HG02610 (cell line): ENCODE data around the gene ARHGEF26.
A peak's percentile ranks its signal among the peaks of the same experiment; 100 is the strongest.
"Not testable (repeated sequence)": the region's sequence is repeated elsewhere in the genome, so short reads cannot be mapped to it uniquely, and the experiment has no call there.

Experiments
- ATAC-seq: cut with Tn5 transposase; IDR thresholded peaks from one replicate; pipeline ENCODE4 v1.9.1; 2021; ENCODE audit warnings: mild to moderate bottlenecking, moderate library complexity; ENCODE audit not compliant: unreplicated experiment

ARHGEF26 gene, protein sequence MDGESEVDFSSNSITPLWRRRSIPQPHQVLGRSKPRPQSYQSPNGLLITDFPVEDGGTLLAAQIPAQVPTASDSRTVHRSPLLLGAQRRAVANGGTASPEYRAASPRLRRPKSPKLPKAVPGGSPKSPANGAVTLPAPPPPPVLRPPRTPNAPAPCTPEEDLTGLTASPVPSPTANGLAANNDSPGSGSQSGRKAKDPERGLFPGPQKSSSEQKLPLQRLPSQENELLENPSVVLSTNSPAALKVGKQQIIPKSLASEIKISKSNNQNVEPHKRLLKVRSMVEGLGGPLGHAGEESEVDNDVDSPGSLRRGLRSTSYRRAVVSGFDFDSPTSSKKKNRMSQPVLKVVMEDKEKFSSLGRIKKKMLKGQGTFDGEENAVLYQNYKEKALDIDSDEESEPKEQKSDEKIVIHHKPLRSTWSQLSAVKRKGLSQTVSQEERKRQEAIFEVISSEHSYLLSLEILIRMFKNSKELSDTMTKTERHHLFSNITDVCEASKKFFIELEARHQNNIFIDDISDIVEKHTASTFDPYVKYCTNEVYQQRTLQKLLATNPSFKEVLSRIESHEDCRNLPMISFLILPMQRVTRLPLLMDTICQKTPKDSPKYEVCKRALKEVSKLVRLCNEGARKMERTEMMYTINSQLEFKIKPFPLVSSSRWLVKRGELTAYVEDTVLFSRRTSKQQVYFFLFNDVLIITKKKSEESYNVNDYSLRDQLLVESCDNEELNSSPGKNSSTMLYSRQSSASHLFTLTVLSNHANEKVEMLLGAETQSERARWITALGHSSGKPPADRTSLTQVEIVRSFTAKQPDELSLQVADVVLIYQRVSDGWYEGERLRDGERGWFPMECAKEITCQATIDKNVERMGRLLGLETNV

DNA sequence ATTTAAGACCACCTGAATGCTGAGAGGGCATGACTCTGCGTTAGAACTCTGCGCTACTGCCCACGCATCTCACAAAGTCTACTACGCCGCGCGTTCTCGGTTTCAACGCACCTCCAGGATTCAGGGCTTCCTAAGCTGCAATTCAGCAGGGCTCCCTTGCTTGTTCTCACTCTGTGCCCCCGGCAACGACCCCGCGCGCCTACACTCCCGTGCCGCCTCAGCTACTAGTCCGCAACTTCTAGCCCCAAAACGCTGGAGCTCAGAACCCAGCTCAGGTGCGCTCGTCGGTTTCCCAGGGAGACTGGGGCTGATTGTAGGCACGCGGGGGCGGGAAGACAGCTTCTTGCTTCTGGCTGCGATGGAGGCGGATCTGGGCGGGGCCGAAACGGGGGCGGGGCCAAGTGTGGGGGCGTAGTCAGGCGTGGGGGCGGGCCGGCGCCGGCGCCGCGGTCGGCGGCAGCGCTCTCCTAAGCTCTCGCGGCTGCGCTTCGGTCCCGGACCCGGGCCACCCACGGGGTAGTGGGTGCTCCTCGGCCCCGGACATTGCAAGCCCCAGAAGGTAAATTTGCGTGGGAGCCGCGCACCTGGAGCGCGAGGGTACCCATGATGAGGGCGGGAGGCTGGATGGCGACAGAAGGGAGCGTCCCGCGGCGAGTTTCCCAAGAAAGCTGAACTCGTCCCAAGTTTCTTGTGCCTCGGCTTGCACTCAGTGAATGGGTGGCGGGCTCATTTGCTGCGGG is at the start of gene ARHGEF26:
Gene ARHGEF26 (plus strand): TSS at position 430 of the 740 bp plus-strand sequence. CDS start 603 bp downstream, outside the sequence.
- peak; percentile 73 for ATAC-seq

DNA sequence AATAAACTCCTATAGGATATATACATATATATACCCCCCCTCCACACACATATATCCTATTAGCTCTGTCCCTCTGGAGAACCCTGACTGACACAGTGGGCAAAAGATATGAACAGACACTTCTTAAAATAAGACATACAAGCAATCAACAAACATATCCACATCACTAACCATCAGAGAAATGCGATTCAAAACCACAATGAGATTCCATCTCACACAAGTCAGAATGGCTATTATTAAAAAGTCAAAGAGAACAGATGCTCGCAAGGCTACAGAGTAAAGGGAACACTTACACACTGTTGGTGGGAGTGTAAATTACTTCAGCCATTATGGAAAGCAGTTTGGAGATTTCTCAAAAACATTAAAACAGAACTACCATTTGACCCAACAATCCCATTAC is 46.2 kb upstream of the ARHGEF26 start:
- ATAC-seq, result no peak

DNA sequence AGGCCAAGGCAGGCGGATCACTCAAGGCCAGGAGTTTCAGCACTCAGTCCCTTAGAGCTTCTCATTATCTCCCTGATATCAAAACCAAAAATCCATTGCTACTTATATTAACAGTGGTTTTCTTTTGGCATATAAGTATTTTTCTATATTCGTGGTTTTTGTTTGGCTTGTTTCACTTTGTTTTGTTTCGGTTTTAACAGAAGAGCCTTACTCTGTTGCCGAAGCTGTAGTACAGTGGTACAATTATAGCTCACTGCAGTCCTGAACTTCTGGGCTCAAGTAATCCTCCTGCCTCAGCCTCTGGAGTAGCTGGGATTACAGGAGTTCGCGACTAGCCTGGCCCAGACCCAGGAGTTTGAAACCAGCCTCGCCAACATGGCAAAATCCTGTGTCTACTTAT is 42.5 kb upstream of the ARHGEF26 start:
- ATAC-seq, result no peak

DNA sequence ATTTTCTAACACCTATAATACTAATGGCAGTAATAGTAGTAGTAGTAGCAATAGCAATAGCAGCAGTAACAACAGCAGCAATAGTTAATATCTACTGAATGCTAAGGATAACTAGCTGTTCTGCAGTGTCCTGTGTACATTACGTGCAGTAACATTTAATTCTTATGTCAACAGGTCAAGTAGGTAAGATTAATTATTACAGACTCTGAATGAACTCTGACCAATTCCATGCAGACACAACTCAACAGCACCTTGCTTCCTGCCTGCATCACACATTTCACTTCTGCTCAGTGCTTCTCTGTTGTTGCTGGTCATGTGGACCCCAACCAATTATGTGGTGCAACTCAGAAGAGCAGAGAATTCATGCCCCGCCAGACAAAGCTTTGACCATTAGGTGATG is 39.9 kb upstream of the ARHGEF26 start:
- ATAC-seq, result no peak

DNA sequence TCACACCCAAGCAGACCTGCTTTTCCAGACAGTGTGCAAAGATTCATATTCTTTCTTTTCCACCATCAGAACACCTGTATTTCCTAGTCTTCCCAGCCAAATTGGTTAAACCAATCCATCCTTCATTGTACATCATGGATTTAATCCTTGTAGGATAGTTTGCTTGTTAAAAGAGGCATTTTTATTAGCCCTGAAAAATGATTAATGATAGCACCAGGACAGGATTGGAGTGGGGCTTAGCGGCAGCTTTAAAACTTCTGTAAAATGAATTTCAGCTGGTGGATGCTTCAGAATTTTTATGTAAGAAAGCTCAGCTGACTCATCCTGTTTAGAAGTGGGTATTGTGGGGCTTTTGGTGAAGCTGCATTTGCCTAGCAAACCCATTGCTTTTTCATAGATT is 36.1 kb upstream of the ARHGEF26 start:
- no peak for ATAC-seq

DNA sequence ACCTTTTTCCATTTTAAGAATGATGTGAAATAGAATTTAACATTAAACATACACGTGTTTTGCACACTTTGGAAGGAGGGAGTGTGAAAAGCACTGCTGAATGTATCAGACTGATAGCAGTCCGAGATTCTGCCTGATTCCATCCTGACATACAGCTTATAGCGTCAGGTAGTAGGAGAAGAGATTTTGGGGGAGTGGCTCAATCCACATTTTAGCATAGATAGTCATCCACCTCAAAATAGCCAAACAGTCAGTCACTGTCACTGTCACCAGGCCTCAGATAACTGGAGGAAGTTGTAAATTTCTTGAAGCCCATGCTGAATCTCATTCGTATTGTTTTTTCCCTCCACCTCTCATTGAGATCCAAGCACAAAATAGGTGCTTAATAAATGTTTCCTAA is 35.4 kb upstream of the ARHGEF26 start:
- no peak for ATAC-seq

DNA sequence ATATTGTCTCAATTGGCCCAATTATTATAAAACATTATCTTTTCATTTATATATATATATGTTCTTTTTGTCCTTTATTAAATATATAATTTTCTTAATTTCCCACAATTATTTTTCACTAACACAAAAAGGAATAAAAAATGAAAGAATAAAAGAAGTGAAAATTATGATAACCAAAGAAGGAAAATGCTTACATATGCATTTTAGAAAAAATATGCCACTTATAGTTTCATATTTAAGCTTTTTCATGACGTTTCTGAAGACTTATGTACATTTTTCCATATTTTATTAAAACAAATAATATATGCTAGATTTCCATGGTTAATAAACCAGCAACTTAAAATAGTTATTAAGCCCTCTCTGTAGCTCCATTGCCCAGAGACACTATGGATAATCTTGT is 34.9 kb upstream of the ARHGEF26 start:
- no peak for ATAC-seq

DNA sequence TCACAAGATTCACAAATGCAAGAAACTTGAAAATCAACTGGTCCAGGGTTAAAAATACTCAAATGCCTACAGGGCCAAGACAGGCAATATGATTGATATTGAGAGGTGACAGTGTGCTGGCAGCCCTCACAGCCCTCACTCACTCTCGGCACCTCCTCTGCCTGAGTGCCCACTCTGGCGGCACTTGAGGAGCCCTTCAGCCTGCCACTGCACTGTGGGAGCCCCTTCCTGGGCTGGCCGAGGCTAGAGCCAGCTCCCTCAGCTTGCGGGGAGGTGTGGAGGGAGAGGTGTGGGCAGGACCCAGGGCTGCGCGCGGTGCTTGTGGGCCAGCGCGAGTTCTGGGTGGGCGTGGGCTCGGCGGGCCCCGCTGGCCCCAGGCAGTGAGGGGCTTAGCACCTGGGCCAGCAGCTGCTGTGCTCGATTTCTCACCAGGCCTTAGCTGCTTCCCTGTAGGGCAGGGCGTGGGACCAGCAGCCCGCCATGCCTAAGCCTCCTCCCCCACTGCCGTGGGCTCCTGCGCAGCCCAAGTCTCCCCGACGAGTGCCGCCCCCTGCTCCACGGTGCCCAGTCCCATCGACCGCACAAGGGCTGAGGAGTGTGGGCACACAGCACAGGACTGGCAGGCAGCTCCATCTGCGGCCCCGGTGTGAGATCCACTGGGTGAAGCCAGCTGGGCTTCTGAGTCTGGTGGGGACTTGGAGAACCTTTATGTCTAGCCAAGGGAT is 33.3 kb upstream of the ARHGEF26 start:
- ATAC-seq, result not testable (repeated sequence)

DNA sequence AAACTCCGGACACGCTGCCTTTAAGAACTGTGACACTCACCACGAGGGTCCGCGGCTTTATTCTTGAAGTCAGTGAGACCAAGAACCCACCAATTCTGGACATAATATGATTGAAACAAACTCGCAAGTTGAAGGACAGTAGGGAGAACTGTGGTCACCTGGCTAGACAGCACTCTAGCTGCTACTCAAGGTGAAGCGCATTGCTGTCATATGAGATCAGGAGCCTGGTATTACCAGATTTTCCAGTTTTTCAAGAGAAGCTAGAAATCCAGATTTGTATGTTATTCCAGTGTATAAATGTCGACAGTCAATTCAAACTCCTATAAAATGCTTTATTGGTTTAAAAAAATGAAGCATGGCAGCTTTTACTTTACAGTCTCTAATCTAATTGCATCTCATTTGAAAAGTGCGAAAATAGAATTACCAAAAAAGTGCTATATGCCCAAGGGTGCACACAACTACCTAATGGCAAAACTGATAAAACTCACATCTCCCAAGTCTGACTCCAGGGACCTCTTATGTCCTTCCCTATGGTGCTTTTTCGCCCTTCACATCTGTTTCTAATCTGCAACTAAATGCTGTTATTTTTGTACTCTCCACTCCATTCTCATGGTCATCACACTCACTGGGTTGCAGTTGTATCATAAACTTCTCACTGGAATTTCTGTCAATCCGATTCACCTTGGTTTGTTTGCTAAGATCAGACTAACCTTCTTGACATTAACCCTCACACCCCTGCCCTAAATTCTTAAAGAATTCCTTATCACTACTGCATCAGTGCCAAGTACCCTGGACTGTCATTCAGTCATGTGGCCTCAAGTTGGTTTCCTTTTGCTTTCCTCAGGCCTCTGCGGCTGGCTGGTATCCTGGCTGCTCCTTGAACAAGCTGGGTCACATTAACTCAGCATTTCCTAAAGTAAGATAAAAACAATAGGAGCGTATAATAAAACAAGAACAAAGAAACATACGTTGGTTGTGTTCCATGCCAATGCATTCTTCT is 31.5 kb upstream of the ARHGEF26 start:
- ATAC-seq, result no peak

DNA sequence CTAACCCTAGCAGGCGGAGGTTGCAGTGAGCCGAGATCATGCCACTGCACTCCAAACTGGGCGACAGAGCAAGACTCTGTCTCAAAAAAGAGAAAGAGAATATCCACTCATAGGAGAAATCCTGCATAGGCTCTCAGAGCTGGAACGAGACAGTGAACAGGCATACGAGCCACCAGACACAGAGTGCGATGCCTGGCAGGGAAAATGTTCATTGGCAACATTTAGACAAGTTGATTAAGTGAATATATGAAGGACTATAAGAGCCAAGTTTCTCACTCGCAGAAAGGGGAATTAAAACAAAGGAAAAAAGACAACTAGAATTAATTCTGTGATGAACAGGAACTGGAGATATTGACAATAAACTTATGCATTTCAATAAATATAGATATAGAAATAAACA is 27.1 kb upstream of the ARHGEF26 start:
- ATAC-seq, result no peak

DNA sequence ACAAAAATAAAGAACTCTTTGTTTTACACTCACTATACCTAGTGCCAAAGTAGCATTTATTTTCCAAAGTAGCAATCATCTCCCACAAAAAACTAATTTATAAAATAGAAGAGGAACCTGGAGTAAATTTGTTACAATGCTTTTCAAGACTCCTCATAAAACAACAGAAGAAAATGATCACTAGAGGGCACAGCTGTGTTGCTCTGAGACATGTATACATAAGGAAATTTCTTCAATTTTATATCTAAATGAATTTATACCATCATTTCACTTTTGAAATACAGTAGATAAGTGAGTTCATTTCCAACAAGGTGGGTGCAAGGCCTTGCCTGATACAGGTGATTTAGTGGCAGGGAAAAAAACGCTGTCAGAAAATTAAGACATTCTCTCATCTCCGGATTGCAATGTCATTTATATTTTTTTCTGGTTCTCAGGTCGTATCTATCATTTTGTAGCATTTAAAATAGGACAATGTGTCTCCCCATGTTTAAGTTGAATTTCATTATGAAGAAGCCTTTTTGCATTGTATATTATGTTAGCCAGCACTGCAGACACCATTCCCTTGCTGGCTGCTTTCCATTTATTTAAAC is 25.3 kb upstream of the ARHGEF26 start:
- ATAC-seq, result no peak

DNA sequence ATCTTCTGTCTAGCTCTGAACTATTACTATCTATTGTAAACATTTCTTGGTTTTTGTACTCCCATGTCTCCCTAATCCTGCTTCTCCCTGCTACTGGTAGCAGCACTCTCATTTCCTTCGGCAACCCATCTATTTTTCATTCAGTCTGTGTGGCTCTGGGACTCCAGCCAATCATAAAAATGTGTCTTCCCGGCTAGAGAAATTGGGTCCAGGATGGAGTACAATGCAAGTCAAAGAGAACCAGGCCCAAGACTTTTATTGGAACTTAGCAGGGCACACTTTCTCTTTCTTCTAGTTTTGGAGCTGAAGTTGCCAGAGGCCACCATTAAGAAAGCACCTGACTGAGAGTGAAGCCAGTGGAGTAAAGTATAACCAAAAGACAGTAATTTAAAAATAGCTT is 22.8 kb upstream of the ARHGEF26 start:
- no peak for ATAC-seq

DNA sequence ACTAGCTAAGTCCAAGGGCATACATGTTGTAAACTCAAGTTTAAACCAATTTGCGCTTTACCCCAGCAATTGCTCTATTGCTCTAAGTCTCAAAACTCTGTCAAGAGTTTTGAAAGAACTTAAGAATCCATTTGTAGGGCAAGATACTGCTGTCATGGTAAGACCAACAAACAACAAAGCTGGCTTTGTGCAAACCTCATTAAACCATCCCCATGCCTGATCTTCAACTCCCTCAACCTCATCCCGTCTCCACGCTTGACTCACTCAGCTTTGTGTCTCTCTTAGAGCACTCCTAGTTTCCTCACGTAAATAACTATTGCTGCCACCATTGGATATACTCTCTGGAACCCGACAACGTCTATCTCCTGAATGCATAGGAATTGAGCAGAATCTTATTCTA is 20.6 kb upstream of the ARHGEF26 start:
- ATAC-seq, result no peak

DNA sequence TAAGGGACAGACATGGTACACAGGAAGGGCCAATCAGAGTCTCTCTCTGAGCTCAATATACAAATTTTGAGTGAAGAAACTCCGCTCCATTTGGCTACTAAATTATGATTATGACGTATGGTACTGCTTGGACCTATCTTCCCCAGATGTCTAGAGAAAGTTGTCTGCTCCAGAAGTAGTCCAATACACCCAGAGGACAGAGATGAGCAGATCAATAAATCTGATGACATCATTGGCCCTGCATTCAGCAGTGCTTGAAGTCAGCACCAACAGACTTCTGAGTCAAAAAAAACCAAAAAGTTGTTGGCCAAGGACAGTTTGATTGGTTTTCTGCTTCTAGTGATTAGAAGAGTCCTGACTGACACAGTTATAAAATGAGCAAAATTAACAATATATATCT is 19.9 kb upstream of the ARHGEF26 start:
- ATAC-seq, result no peak

DNA sequence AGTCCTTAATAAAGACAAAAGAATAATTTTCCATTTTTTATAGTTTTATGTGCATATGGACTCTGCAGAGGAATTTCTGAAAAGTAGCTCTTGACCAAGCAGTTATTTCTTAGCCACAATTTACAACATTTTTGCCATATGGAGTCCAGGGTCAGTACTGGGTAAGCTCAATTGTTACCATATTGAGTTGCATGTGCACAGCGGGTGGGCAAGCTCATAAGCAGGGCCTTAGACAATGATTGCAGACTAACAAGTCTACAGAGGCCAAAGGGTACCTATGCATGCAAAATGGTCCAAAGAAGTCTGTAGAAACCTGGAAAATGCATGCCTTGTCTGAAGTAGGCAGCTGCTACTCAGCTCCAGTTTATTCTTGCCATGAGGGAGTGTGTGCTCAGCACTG is 19.0 kb upstream of the ARHGEF26 start:
- no peak for ATAC-seq

DNA sequence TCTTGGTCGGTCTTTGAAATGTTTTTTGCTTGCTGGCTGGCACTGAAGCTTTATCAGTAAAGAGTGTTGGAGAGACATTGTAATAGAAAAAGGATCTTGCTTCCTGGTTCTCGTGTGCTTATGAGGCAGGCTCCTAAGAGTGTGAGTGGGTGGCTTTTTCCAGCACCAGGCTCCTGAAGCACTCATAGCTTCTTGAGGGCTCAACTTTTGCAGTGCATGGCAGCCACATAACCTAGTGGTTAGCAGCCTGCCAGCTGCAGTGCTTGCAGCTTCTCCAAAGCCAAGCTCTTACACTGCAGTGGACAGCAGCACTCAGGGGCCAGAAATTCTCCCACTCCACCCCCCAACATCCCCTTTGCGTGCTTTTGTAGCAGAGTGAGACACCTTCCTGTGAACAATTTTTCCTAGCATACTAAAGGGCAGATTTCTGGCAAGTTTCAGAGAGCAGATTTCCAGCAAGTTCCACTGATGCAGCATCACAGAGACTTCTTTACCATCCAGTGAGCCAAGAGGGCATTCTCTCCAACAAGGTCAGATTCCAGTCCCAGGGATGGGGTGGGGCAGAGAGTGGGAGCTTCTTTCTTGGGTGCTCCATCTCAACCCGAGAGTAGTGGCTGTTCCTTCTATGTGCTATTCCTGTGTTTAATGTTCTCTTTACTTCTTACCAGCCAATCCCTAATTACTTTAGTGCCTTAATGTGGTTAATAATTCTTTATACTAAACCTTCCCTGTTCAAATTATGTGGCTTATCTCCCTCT is 15.8 kb upstream of the ARHGEF26 start:
- no peak for ATAC-seq

DNA sequence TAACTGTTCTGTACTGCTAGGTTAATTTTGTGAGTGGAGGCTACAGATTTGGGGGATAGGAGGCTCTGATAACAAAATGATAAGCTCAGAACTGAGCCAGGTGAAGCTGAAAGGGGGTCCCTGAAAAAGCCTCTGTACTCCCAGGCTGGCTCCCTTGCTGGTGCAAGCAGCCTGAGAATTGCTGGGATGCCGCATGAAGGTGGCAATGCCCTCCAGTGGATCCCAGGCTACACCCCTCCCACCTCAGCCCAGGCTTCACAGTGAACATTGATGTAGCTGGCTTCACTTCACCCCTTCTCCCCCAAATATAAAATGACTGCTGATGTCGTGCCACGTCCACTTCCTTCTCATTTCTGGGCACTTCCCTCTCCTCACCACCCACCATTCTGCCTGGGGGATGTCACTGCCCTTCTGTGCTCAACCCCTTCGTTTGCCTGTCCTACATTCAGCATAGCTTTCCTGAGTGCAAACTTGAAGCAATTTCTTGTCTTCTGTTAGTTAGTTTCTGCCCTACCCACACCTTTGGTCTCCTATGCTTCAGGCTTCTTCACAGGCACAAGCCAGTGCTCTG is 9.7 kb upstream of the ARHGEF26 start:
- ATAC-seq, result no peak
